Endothelial cell of umbilical vein (primary cell): ENCODE data around the gene ERBB2. TPM values are rescaled to one million over a fixed set of nuclear protein-coding genes. Genes with fewer than 3 reads are reported as not detected.

Experiments used
- BruUV-seq: library from RNA; stranded (reverse); fragments of 400-500 nt; replicated peaks from 2 replicates; lab custom pipeline; 2021; lab: Mats Ljungman, UMichigan
- CTCF ChIA-PET: fragments of 300-600, 350-600 bp; sonication (Branson Sonifier 250); formaldehyde crosslinking; loops from one replicate; lab custom pipeline; 2021; ENCODE audit warnings: antibody characterized with exemption, inconsistent platforms; lab: Charles Lee
- POLR2A ChIA-PET: fragments of 300-600, 350-600 bp; sonication (Branson Sonifier 250); formaldehyde crosslinking; loops from one replicate; lab custom pipeline; 2021; ENCODE audit warnings: antibody characterized with exemption, inconsistent platforms; lab: Charles Lee
- DNase-seq: peaks from one replicate; pipeline ENCODE4 v3.0.0-alpha.2; 2011; ENCODE audit warnings: low read depth, low spot score
- FAIRE-seq: peaks from 2 replicates; lab custom pipeline; 2011; peaks lifted over from hg19 to GRCh38; lab: Jason Lieb, UNC
- H2AFZ ChIP-seq: 2 replicates; pipeline ENCODE4 v1.6.0; 2012; ENCODE audit warnings: low read depth, low read length, control low read depth, inconsistent platforms
- H3K27ac ChIP-seq: 2 replicates; pipeline ENCODE4 v1.5.1; 2011; ENCODE audit warnings: low read depth, mild to moderate bottlenecking, control low read depth, low read length, moderate library complexity; ENCODE audit not compliant: insufficient read depth
- H3K27me3 ChIP-seq, 2 experiments: 2 replicates each; pipeline versions ENCODE4 v1.6.0 to v1.6.1; 2011; ENCODE audit warnings: low read length in 2 of 2, mixed read lengths in 1 of 2; ENCODE audit not compliant: control insufficient read depth in 2 of 2, insufficient read depth in 2 of 2
- H3K36me3 ChIP-seq, 2 experiments: 2 replicates in 1 of 2; 3 replicates in 1 of 2; pipeline ENCODE4 v1.5.1; 2011; ENCODE audit warnings: low read length in 2 of 2, mild to moderate bottlenecking in 1 of 2, moderate library complexity in 1 of 2; ENCODE audit not compliant: control insufficient read depth in 2 of 2, insufficient read depth in 2 of 2; ENCODE audit errors: extremely low read depth in 1 of 2
- H3K4me1 ChIP-seq: 3 replicates; pipeline ENCODE4 v1.5.1; 2011; ENCODE audit warnings: mild to moderate bottlenecking, low read length; ENCODE audit not compliant: control insufficient read depth, insufficient read depth; ENCODE audit errors: extremely low read depth
- H3K4me2 ChIP-seq: 2 replicates; pipeline ENCODE4 v1.6.1; 2011; ENCODE audit warnings: low read length, control low read depth, mixed read lengths; ENCODE audit not compliant: insufficient read depth
- H3K4me3 ChIP-seq, 3 experiments: fragments of 200-600 bp in 1 of 3; sonication (generic), shearing (Covaris generic) in 1 of 3; replicated peaks in 1 of 3; 2 replicates each; pipeline ENCODE4 v1.5.1; 2011 to 2016; ENCODE audit warnings: control low read depth in 3 of 3, low read length in 3 of 3, mild to moderate bottlenecking in 2 of 3, inconsistent platforms in 1 of 3, low read depth in 1 of 3, moderate library complexity in 1 of 3; ENCODE audit not compliant: insufficient read depth in 1 of 3
- H3K79me2 ChIP-seq: 2 replicates; pipeline ENCODE4 v1.6.0; 2012; ENCODE audit warnings: low read length, inconsistent platforms; ENCODE audit not compliant: control insufficient read depth, insufficient read depth
- H3K9ac ChIP-seq: replicated peaks from 2 replicates; pipeline ENCODE3; 2011; ENCODE audit warnings: low read length, control low read depth; ENCODE audit not compliant: insufficient read depth; ENCODE audit errors: extremely low read depth
- H3K9me1 ChIP-seq: replicated peaks from 3 replicates; pipeline ENCODE4 v1.6.0; 2011; ENCODE audit warnings: mild to moderate bottlenecking, low read length; ENCODE audit not compliant: control insufficient read depth, insufficient read depth; ENCODE audit errors: extremely low read depth
- H3K9me3 ChIP-seq: replicated peaks from 2 replicates; pipeline ENCODE4 v1.5.1; 2012; ENCODE audit warnings: low read length, inconsistent platforms; ENCODE audit not compliant: control insufficient read depth, insufficient read depth
- H4K20me1 ChIP-seq: replicated peaks from 2 replicates; pipeline ENCODE3; 2011; ENCODE audit warnings: mild to moderate bottlenecking, low read length; ENCODE audit not compliant: control insufficient read depth, insufficient read depth; ENCODE audit errors: extremely low read depth
- CTCF ChIP-seq, 2 donors: IDR thresholded peaks; 1 replicate in 1 of 2; 2 replicates in 1 of 2; pipeline ENCODE4 v1.5.1; 2011; ENCODE audit warnings: low read length in 2 of 2, mild to moderate bottlenecking in 2 of 2, moderate library complexity in 2 of 2, control low read depth in 1 of 2, inconsistent platforms in 1 of 2, low read depth in 1 of 2; ENCODE audit not compliant: insufficient read depth in 1 of 2; ENCODE audit errors: extremely low read depth in 1 of 2
- EZH2 ChIP-seq: IDR thresholded peaks from 2 replicates; pipeline ENCODE4 v1.6.1; 2012; ENCODE audit warnings: borderline replicate concordance, low read depth, mild to moderate bottlenecking, moderate library complexity, low read length, inconsistent platforms; ENCODE audit not compliant: severe bottlenecking
- FOS ChIP-seq: IDR thresholded peaks from 2 replicates; pipeline ENCODE4 v1.6.1; 2011; ENCODE audit warnings: mild to moderate bottlenecking, low read length, moderate library complexity, borderline replicate concordance; ENCODE audit not compliant: insufficient read depth
- GATA2 ChIP-seq: IDR thresholded peaks from 2 replicates; pipeline ENCODE4 v1.7.0; 2011; ENCODE audit warnings: low read depth, mild to moderate bottlenecking, moderate library complexity, mixed read lengths, low read length; ENCODE audit not compliant: insufficient read length, insufficient read depth
- JUN ChIP-seq: IDR thresholded peaks from 2 replicates; pipeline ENCODE4 v1.6.1; 2011; ENCODE audit warnings: borderline replicate concordance, low read depth; ENCODE audit not compliant: insufficient read length, insufficient read depth
- MAX ChIP-seq: IDR thresholded peaks from 2 replicates; pipeline ENCODE4 v1.6.1; 2011; ENCODE audit not compliant: insufficient read depth, insufficient read length
- MYC ChIP-seq: IDR thresholded peaks from one replicate; pipeline ENCODE4 v1.6.1; 2011; ENCODE audit warnings: mild to moderate bottlenecking, low read depth, low read length
- POLR2A ChIP-seq: IDR thresholded peaks from 2 replicates; pipeline ENCODE4 v1.6.1; 2012; ENCODE audit warnings: low read depth, mild to moderate bottlenecking, control low read depth, low read length
- POLR2AphosphoS5 ChIP-seq: IDR thresholded peaks from 2 replicates; pipeline ENCODE4 v1.6.1; 2012; ENCODE audit warnings: low read depth, mild to moderate bottlenecking, control low read depth, low read length, moderate library complexity; ENCODE audit not compliant: insufficient read depth
- dilution Hi-C: fragments of 300-500 bp; cut with MboI; formaldehyde crosslinking; loops from one replicate; pipeline ENCODE4 v1.15.0; 2019; ENCODE audit warnings: low sequenced_read_pairs; ENCODE audit not compliant: extremely low pct_ligation_motif_present
- intact Hi-C: fragments of 100-400 bp; cut with micrococcal nuclease; formaldehyde crosslinking; loops from one replicate; pipeline ENCODE4 v1.10.0; 2022
- polyA plus RNA-seq, 4 experiments: library from polyadenylated mRNA; depleted of rRNA in 3 of 4; stranded (reverse) in 3 of 4; unstranded in 1 of 4; fragments of >200 nt; gene quantifications; 2 replicates each; pipeline versions ENCODE4 v1.2.1 to v1.2.3, GENCODE V29; 2011 to 2012; ENCODE audit warnings: missing spikeins in 1 of 4
- total RNA-seq: library from RNA; stranded (reverse); gene quantifications from 2 replicates; pipeline ENCODE4 v1.2.3, GENCODE V29; 2021

ERBB2 gene
- total and polyA plus RNA-seq, 2 donors (not counting 3 experiments of a cell fraction or from before 2014, with no cell fraction given), result 20.6 to 32.9 TPM

GRCh38 chr17:39765175-39765574 is 65.3 kb downstream of the ERBB2 start:
- Histone ChIP-seq H4K20me1 (no peaks in the 10 kb centered on the region), H2AFZ (no peak overlapping the region), H3K4me1 (no peaks in the 10 kb centered on the region), H3K4me3 (no peak overlapping the region), H3K9me3 (no peaks in the 10 kb centered on the region), H3K9me1 (no peaks in the 10 kb centered on the region), H3K27me3 (peaks cover 34 to 35% of the 10 kb centered on the region in 2 experiments), H3K79me2 (no peaks in the 10 kb centered on the region), H3K27ac (no peak overlapping the region), H3K36me3 (no peaks in the 10 kb centered on the region), H3K9ac (no peak overlapping the region), H3K4me2 (no peak overlapping the region)
- TF ChIP-seq JUN, result no peak
- no peak for TF ChIP-seq GATA2
- TF ChIP-seq MYC, result no peak
- ChIA-PET CTCF (no interaction called here), POLR2A (no interaction called here)
- no TSS peak for BruUV-seq
- dilution Hi-C loops, result no loop called here
- no peak for DNase-seq
- intact Hi-C loops, result no loop called here
- FAIRE-seq, result no peak

- TF ChIP-seq GATA2 (no peak), FOS (no peak), JUN (no peak), CTCF (IDR thresholded peaks at IDR 0.05; ENCODE audit: extremely low read depth in 1 of 2, insufficient read depth in 1 of 2, low read depth in 1 of 2, low read length in 2 of 2) (no peak), EZH2 (no peak), POLR2AphosphoS5 (no peak), POLR2A (no peak), MYC (no peak), MAX (no peak)
- ChIA-PET CTCF (no interaction called here), POLR2A (no interaction called here)
- no peaks in the 10 kb centered on the region for H3K9me3 ChIP-seq
- H3K27me3 ChIP-seq, result peaks cover 34 to 37% of the 10 kb centered on the region in 2 experiments
- DNase-seq (no peak), FAIRE-seq (no peak)
- no peaks in the 10 kb centered on the region for H4K20me1 ChIP-seq
- no peak overlapping the region for H3K9ac ChIP-seq
- no peaks in the 10 kb centered on the region for H3K4me1 ChIP-seq
- H3K27ac ChIP-seq, result no peak overlapping the region
- no peak overlapping the region for H3K4me3 ChIP-seq
- intact Hi-C loops (no loop called here), dilution Hi-C loops (no loop called here)
- H2AFZ ChIP-seq, result no peak overlapping the region
- no TSS peak for BruUV-seq
- no peak overlapping the region for H3K4me2 ChIP-seq
- no peaks in the 10 kb centered on the region for H3K79me2 ChIP-seq
- H3K9me1 ChIP-seq, result no peaks in the 10 kb centered on the region
- H3K36me3 ChIP-seq, result no peaks in the 10 kb centered on the region
Observed at GRCh38 chr17:39765766-39766165, 65.9 kb downstream of the ERBB2 start.
